ENCODE measurements around the gene AGFG1.
"Not testable (repeated sequence)": the region's sequence is repeated elsewhere in the genome, so short reads cannot be mapped to it uniquely, and the experiment has no call there.

AGFG1 gene

GRCh38 chr2:227503433-227504406, 31.8 kb downstream of the AGFG1 start:
- no peak for DNase-seq

- DNase-seq, result no peak
These were observed 32.7 kb downstream of the AGFG1 start for GRCh38 chr2:227504700-227505099.

- no peak for DNase-seq
These were observed 34.5 kb downstream of the AGFG1 start for GRCh38 chr2:227506456-227506855.

GRCh38 chr2:227507963-227508362, 36.0 kb downstream of the AGFG1 start:
- DNase-seq, result no peak

- no peak for DNase-seq
These were observed 37.1 kb downstream of the AGFG1 start for GRCh38 chr2:227509076-227509475.

- DNase-seq, result no peak
These were observed 38.1 kb downstream of the AGFG1 start for GRCh38 chr2:227509824-227510619.

GRCh38 chr2:227510620-227510958, 38.6 kb downstream of the AGFG1 start:
- no peak for DNase-seq

GRCh38 chr2:227511239-227511930, 39.4 kb downstream of the AGFG1 start:
- DNase-seq, result no peak

- no peak for DNase-seq
These were observed 40.0 kb downstream of the AGFG1 start for GRCh38 chr2:227511955-227512354.

- DNase-seq, result no peak
These were observed 41.2 kb downstream of the AGFG1 start for GRCh38 chr2:227513113-227513512.

GRCh38 chr2:227515742-227516141, 43.8 kb downstream of the AGFG1 start:
- no peak for DNase-seq

GRCh38 chr2:227517724-227518123, 45.8 kb downstream of the AGFG1 start:
- no peak for DNase-seq

- DNase-seq, result not testable (repeated sequence)
These were observed 46.4 kb downstream of the AGFG1 start for GRCh38 chr2:227518278-227518865.

- not testable (repeated sequence) for DNase-seq
These were observed 49.2 kb downstream of the AGFG1 start for GRCh38 chr2:227521178-227521577.

- DNase-seq, result no peak
These were observed 52.7 kb downstream of the AGFG1 start for GRCh38 chr2:227524665-227525064.

- no peak for DNase-seq
These were observed 55.4 kb downstream of the AGFG1 start for GRCh38 chr2:227527351-227527750.

GRCh38 chr2:227528803-227529202, 56.8 kb downstream of the AGFG1 start:
- DNase-seq, result no peak

- no peak for DNase-seq
These were observed 57.9 kb downstream of the AGFG1 start for GRCh38 chr2:227529871-227530270.

- DNase-seq, result no peak
These were observed 62.8 kb downstream of the AGFG1 start for GRCh38 chr2:227534714-227535113.

GRCh38 chr2:227536445-227536844, 64.5 kb downstream of the AGFG1 start:
- no peak for DNase-seq

- no peak for DNase-seq
These were observed 67.6 kb downstream of the AGFG1 start for GRCh38 chr2:227539465-227539956.

- DNase-seq, result not testable (repeated sequence)
These were observed 68.4 kb downstream of the AGFG1 start for GRCh38 chr2:227540352-227540751.

- no peak for DNase-seq
These were observed 74.0 kb downstream of the AGFG1 start for GRCh38 chr2:227545990-227546389.

Data from NCI-H1694 treated with DMSO at 0.1 percent for 48 hours (cell line).